NCI-H146 treated with DMSO at 0.1 percent for 48 hours (cell line): ENCODE data around the gene SPTA1.

ENCODE experiments used
- DNase-seq: peaks from one replicate; lab custom pipeline; 2025; ENCODE audit not compliant: unreplicated experiment; lab: John Stamatoyannopoulos, UW

Gene SPTA1

GRCh38 chr1:158687037-158687436, 522 bp upstream of the SPTA1 start:
- DNase-seq = no peak

- no peak for DNase-seq
These were observed 1.4 kb downstream of the SPTA1 start for GRCh38 chr1:158685085-158685484.

GRCh38 chr1:158681606-158682005, 4.9 kb downstream of the SPTA1 start:
- no peak for DNase-seq

GRCh38 chr1:158679289-158679688, 7.2 kb downstream of the SPTA1 start:
- DNase-seq = no peak

- DNase-seq = no peak
These were observed 10.8 kb downstream of the SPTA1 start for GRCh38 chr1:158675563-158676323.

GRCh38 chr1:158674302-158674701, 12.2 kb downstream of the SPTA1 start:
- no peak for DNase-seq

GRCh38 chr1:158666037-158666436, 20.5 kb downstream of the SPTA1 start:
- no peak for DNase-seq

GRCh38 chr1:158654571-158654970, 31.9 kb downstream of the SPTA1 start:
- no peak for DNase-seq

GRCh38 chr1:158654086-158654485, 32.4 kb downstream of the SPTA1 start:
- DNase-seq = no peak

- no peak for DNase-seq
These were observed 33.7 kb downstream of the SPTA1 start for GRCh38 chr1:158652721-158653334.

GRCh38 chr1:158649052-158649451, 37.5 kb downstream of the SPTA1 start:
- DNase-seq = no peak

- no peak for DNase-seq
These were observed 40.0 kb downstream of the SPTA1 start for GRCh38 chr1:158646465-158646864.

- no peak for DNase-seq
These were observed 42.1 kb downstream of the SPTA1 start for GRCh38 chr1:158644449-158644848.

GRCh38 chr1:158638904-158639303, 47.6 kb downstream of the SPTA1 start:
- no peak for DNase-seq

- no peak for DNase-seq
These were observed 48.4 kb downstream of the SPTA1 start for GRCh38 chr1:158638146-158638545.

- DNase-seq = no peak
These were observed 72.8 kb downstream of the SPTA1 start for GRCh38 chr1:158613764-158614163.

GRCh38 chr1:158611916-158612315, 74.6 kb downstream of the SPTA1 start:
- DNase-seq = no peak

GRCh38 chr1:158607296-158607695, 79.2 kb downstream of the SPTA1 start:
- DNase-seq = no peak

- no peak for DNase-seq
These were observed 81.5 kb downstream of the SPTA1 start, which contains the start of gene OR10Z1 for GRCh38 chr1:158604968-158605367. Gene OR10Z1 (plus strand): TSS chr1:158605268. CDS start chr1:158606439, 1,171 bp downstream.

- no peak for DNase-seq
These were observed 85.8 kb downstream of the SPTA1 start for GRCh38 chr1:158600735-158601134.

- no peak for DNase-seq
These were observed 99.6 kb downstream of the SPTA1 start for GRCh38 chr1:158586942-158587341.

- no peak for DNase-seq
These were observed 102.6 kb downstream of the SPTA1 start for GRCh38 chr1:158583962-158584361.

GRCh38 chr1:158579733-158580132, 106.8 kb downstream of the SPTA1 start, which contains the start of gene OR10X1:
Gene OR10X1 (minus strand): TSS chr1:158579899. CDS start chr1:158579899, 0 bp downstream.
- DNase-seq = no peak
